Neural progenitor cell (in vitro differentiated cells): Measurements from ENCODE around the gene SPATA16. TPM values are rescaled to one million over a fixed set of nuclear protein-coding genes. Genes with fewer than 3 reads are reported as not detected.

ENCODE experiments used
- DNase-seq: peaks from one replicate; pipeline ENCODE4 v3.0.0-alpha.2; 2016; ENCODE audit warnings: low spot score
- H2AFZ ChIP-seq: fragments of 200-600 bp; sonication (generic); replicated peaks from 2 replicates; pipeline ENCODE4 v1.6.1; 2016; ENCODE audit warnings: antibody characterized with exemption
- H3F3A ChIP-seq: fragments of 200-600 bp; sonication (generic); 2 replicates; pipeline ENCODE4 v1.6.1; 2016; ENCODE audit warnings: antibody characterized with exemption, low read depth
- H3K27ac ChIP-seq: fragments of 200-600 bp; sonication (generic); 2 replicates; pipeline ENCODE4 v1.5.1; 2016; ENCODE audit warnings: mild to moderate bottlenecking
- H3K27me3 ChIP-seq: fragments of 200-600 bp; sonication (generic); 2 replicates; pipeline ENCODE4 v1.6.1; 2016; ENCODE audit warnings: mild to moderate bottlenecking, moderate library complexity
- H3K36me3 ChIP-seq: fragments of 200-600 bp; sonication (generic); 2 replicates; pipeline ENCODE4 v1.5.1; 2016
- H3K4me1 ChIP-seq: fragments of 200-600 bp; sonication (generic); 2 replicates; pipeline ENCODE4 v1.6.1; 2016; ENCODE audit warnings: mixed run types
- H3K4me2 ChIP-seq: fragments of 200-600 bp; sonication (generic); 2 replicates; pipeline ENCODE4 v1.6.1; 2016
- H3K4me3 ChIP-seq: fragments of 200-600 bp; sonication (generic); 2 replicates; pipeline ENCODE4 v1.5.1; 2016
- H3K79me2 ChIP-seq: fragments of 200-600 bp; sonication (generic); 2 replicates; pipeline ENCODE4 v1.6.1; 2016; ENCODE audit warnings: low read depth
- H3K9ac ChIP-seq: fragments of 200-600 bp; sonication (generic); 2 replicates; pipeline ENCODE4 v1.6.1; 2016
- H3K9me3 ChIP-seq: fragments of 200-600 bp; sonication (generic); 2 replicates; pipeline ENCODE4 v1.5.1; 2016; ENCODE audit warnings: low read depth
- H4K20me1 ChIP-seq: fragments of 200-600 bp; sonication (generic); 2 replicates; pipeline ENCODE4 v1.6.1; 2016; ENCODE audit warnings: low read depth
- H3K27ac Mint-ChIP-seq: 3 replicates; pipeline ENCODE4 v1.8.0; 2021; ENCODE audit warnings: mixed read lengths
- H3K27me3 Mint-ChIP-seq: 2 replicates; pipeline ENCODE4 v1.8.0; 2022; ENCODE audit warnings: low read depth, mild to moderate bottlenecking, inconsistent platforms, moderate library complexity, mixed read lengths; ENCODE audit not compliant: insufficient read depth
- H3K36me3 Mint-ChIP-seq: 3 replicates; pipeline ENCODE4 v1.8.0; 2021; ENCODE audit warnings: mixed read lengths
- H3K4me1 Mint-ChIP-seq: 3 replicates; pipeline ENCODE4 v1.8.0; 2021; ENCODE audit warnings: mixed read lengths
- H3K4me3 Mint-ChIP-seq: 3 replicates; pipeline ENCODE4 v1.8.0; 2021; ENCODE audit warnings: mild to moderate bottlenecking, moderate library complexity, mixed read lengths
- H3K9me3 Mint-ChIP-seq: 3 replicates; pipeline ENCODE4 v1.8.0; 2020; ENCODE audit warnings: mixed read lengths
- EZH2 ChIP-seq: fragments of 200-600 bp; sonication (generic); IDR thresholded peaks from 2 replicates; pipeline ENCODE4 v1.6.1; 2017; ENCODE audit warnings: antibody characterized with exemption, mild to moderate bottlenecking, moderate library complexity
- EZH2phosphoT487 ChIP-seq: fragments of 200-600 bp; sonication (generic); IDR thresholded peaks from 2 replicates; pipeline ENCODE4 v1.6.1; 2017; ENCODE audit warnings: antibody characterized with exemption
- total RNA-seq: library from RNA; depleted of rRNA; stranded (reverse); fragments of >200 nt; gene quantifications from 2 replicates; pipeline ENCODE4 v1.2.3, GENCODE V29; 2015; ENCODE audit warnings: low replicate concordance
- TF ChIP-seq, protein P1 (sequence below): fragments of 200-600 bp; sonication (generic); IDR thresholded peaks from 2 replicates; pipeline ENCODE4 v1.5.1; 2017; ENCODE audit warnings: antibody characterized with exemption, mild to moderate bottlenecking

SPATA16 gene
- total RNA-seq, 1 donor from 2014 or later: not detected

DNA sequence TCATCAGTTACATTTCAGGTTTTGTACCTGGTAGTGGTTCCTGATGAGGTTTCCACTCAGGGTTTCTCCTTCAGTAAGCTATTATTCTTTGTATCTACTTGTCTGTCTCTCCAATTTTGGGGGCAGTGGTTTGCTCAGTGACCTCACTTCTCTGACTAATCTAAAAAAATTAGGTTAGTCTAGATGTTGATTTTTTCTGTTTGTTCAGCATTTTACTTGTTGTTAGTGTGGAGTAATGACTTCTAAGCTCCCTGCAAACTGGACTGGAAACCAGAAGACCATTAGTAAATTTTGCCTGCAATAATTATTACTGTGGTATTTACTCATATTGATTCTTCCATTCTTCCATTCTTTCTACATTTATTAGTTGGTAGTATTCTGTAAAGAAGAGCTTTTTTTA, 139.4 kb downstream of the SPATA16 start:
- Mint-ChIP-seq H3K4me3 (no peak overlapping the region), H3K27ac (no peak overlapping the region), H3K36me3 (no peaks in the 10 kb centered on the region), H3K27me3 (peaks cover 4% of the 10 kb centered on the region), H3K9me3 (peaks cover 6% of the 10 kb centered on the region), H3K4me1 (no peaks in the 10 kb centered on the region)
- Histone ChIP-seq H3K4me3 (no peak overlapping the region), H3K9me3 (no peaks in the 10 kb centered on the region), H2AFZ (no peak overlapping the region), H3K4me1 (no peaks in the 10 kb centered on the region), H3K27ac (no peak overlapping the region), H3K4me2 (no peak overlapping the region), H3K36me3 (no peaks in the 10 kb centered on the region), H4K20me1 (no peaks in the 10 kb centered on the region), H3K79me2 (no peaks in the 10 kb centered on the region), H3F3A (no peaks in the 10 kb centered on the region), H3K27me3 (no peaks in the 10 kb centered on the region), H3K9ac (no peak overlapping the region)
- no peak for DNase-seq
- no peak for TF ChIP-seq EZH2phosphoT487
- TF ChIP-seq, protein P1, sequence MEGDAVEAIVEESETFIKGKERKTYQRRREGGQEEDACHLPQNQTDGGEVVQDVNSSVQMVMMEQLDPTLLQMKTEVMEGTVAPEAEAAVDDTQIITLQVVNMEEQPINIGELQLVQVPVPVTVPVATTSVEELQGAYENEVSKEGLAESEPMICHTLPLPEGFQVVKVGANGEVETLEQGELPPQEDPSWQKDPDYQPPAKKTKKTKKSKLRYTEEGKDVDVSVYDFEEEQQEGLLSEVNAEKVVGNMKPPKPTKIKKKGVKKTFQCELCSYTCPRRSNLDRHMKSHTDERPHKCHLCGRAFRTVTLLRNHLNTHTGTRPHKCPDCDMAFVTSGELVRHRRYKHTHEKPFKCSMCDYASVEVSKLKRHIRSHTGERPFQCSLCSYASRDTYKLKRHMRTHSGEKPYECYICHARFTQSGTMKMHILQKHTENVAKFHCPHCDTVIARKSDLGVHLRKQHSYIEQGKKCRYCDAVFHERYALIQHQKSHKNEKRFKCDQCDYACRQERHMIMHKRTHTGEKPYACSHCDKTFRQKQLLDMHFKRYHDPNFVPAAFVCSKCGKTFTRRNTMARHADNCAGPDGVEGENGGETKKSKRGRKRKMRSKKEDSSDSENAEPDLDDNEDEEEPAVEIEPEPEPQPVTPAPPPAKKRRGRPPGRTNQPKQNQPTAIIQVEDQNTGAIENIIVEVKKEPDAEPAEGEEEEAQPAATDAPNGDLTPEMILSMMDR: no peak
- no peak for TF ChIP-seq EZH2

DNA sequence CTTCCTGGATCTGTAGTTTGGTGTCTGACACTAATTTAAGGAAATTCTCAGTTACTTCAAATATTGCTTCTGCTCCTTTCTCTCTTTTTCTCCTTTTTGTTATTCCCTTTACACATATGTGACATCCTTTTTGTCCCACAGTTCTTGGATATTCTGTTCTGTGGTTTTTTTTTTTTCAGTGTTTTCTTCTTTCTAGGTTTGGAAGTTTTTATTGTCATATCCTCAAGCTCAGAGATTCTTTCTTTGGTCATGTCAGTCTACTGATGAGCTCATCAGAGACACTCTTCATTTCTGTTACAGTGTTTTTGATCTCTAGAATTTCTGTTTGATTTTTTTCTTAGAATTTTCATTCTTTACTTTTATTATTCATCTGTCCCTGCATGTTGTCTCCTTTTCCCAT, 140.5 kb downstream of the SPATA16 start:
- H3K36me3 Mint-ChIP-seq: no peaks in the 10 kb centered on the region
- peaks cover 6% of the 10 kb centered on the region for H3K9me3 Mint-ChIP-seq
- H3K27me3 ChIP-seq: no peaks in the 10 kb centered on the region
- H3K9ac ChIP-seq: no peak overlapping the region
- H3K36me3 ChIP-seq: no peaks in the 10 kb centered on the region
- no peaks in the 10 kb centered on the region for H3F3A ChIP-seq
- no peak overlapping the region for H2AFZ ChIP-seq
- no peak overlapping the region for H3K4me3 ChIP-seq
- H3K9me3 ChIP-seq: no peaks in the 10 kb centered on the region
- TF ChIP-seq EZH2 (no peak), EZH2phosphoT487 (no peak)
- TF ChIP-seq, protein P1: no peak
- no peak overlapping the region for H3K4me3 Mint-ChIP-seq
- no peaks in the 10 kb centered on the region for H3K79me2 ChIP-seq
- no peak overlapping the region for H3K27ac ChIP-seq
- no peak overlapping the region for H3K4me2 ChIP-seq
- no peaks in the 10 kb centered on the region for H3K4me1 Mint-ChIP-seq
- H3K27ac Mint-ChIP-seq: no peak overlapping the region
- no peaks in the 10 kb centered on the region for H3K4me1 ChIP-seq
- H4K20me1 ChIP-seq: no peaks in the 10 kb centered on the region
- no peak for DNase-seq
- peaks cover 4% of the 10 kb centered on the region for H3K27me3 Mint-ChIP-seq

DNA sequence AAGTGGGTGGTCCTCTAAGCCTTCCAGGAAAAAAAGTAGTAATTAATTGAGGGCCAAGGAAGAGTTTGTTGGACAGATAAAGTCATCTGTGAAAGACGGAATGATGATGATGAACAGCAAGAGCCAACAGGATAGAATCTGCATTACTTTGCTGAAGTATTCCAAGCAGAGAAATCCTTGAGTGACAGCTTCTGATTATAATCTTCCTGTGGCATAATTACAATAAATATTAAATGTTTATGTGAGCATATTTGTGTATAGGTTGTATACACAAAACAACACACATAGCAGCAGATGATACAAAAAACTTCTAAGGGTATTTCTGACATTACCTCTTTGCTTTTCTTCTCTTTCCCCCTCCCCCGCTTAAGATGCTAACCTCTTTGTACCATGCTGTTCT, 147.6 kb downstream of the SPATA16 start:
- no peak overlapping the region for H3K9ac ChIP-seq
- H3K36me3 ChIP-seq: no peaks in the 10 kb centered on the region
- peaks cover 23% of the 10 kb centered on the region for H3K4me1 ChIP-seq
- DNase-seq: peak; percentile 49
- H3K9me3 Mint-ChIP-seq: peaks cover 2% of the 10 kb centered on the region
- no peak overlapping the region for H3K4me2 ChIP-seq
- no peaks in the 10 kb centered on the region for H4K20me1 ChIP-seq
- H2AFZ ChIP-seq: no peak overlapping the region
- H3K79me2 ChIP-seq: no peaks in the 10 kb centered on the region
- no peaks in the 10 kb centered on the region for H3K9me3 ChIP-seq
- H3K27me3 Mint-ChIP-seq: peaks cover 2% of the 10 kb centered on the region
- H3K27ac ChIP-seq: no peak overlapping the region
- H3K4me3 Mint-ChIP-seq: no peak overlapping the region
- no peaks in the 10 kb centered on the region for H3K36me3 Mint-ChIP-seq
- no peaks in the 10 kb centered on the region for H3F3A ChIP-seq
- H3K4me1 Mint-ChIP-seq: peaks cover 32% of the 10 kb centered on the region
- H3K4me3 ChIP-seq: no peak overlapping the region
- no peak overlapping the region for H3K27ac Mint-ChIP-seq
- H3K27me3 ChIP-seq: no peaks in the 10 kb centered on the region
- TF ChIP-seq EZH2: no peak
- no peak for TF ChIP-seq EZH2phosphoT487
- TF ChIP-seq, protein P1: no peak
